PFSK-1 (cell line): ENCODE measurements around the gene GFPT2.

Experiments used
- POLR2AphosphoS5 ChIP-seq: IDR thresholded peaks from 2 replicates; pipeline ENCODE4 v1.6.1; 2012; ENCODE audit warnings: low read depth, mild to moderate bottlenecking, control low read depth, low read length, moderate library complexity
- REST ChIP-seq, 2 experiments: IDR thresholded peaks; 2 replicates each; pipeline versions ENCODE4 v1.6.1 to v1.8.0; 2011 to 2012; ENCODE audit warnings: low read depth in 2 of 2, low read length in 2 of 2, control low read depth in 1 of 2, inconsistent platforms in 1 of 2, mild to moderate bottlenecking in 1 of 2, moderate library complexity in 1 of 2; ENCODE audit not compliant: insufficient read depth in 1 of 2
- SIN3A ChIP-seq: IDR thresholded peaks from 2 replicates; pipeline ENCODE4 v1.6.1; 2012; ENCODE audit warnings: mild to moderate bottlenecking, low read length, moderate library complexity, borderline replicate concordance; ENCODE audit not compliant: insufficient read depth
- TAF1 ChIP-seq: IDR thresholded peaks from 2 replicates; pipeline ENCODE4 v1.6.1; 2012; ENCODE audit warnings: low read length, control low read depth, borderline replicate concordance; ENCODE audit not compliant: insufficient read depth

- TF ChIP-seq POLR2AphosphoS5 (no peak), REST (IDR thresholded peaks at IDR 0.05; ENCODE audit: insufficient read depth in 1 of 2, low read depth in 2 of 2, low read length in 2 of 2) (no peak), SIN3A (no peak), TAF1 (no peak)
Observed at GRCh38 chr5:180375955-180376354, 22.8 kb upstream of the GFPT2 start.
